GM10248 (cell line): ENCODE data around the gene LDLRAD3.

Experiments
- CTCF ChIA-PET: fragments of 300-600 bp; sonication (Branson Sonifier 250); formaldehyde crosslinking; extraction: SDS; loops from one replicate; lab custom pipeline; 2021; ENCODE audit warnings: antibody characterized with exemption; lab: Yijun Ruan, JAX
- POLR2A ChIA-PET: fragments of 350-650 bp; sonication (Branson Sonifier 250); formaldehyde crosslinking; extraction: SDS; loops from one replicate; lab custom pipeline; 2020; ENCODE audit warnings: antibody characterized with exemption; lab: Yijun Ruan, JAX
- DNase-seq: peaks from one replicate; pipeline ENCODE4 v3.0.0; 2012; ENCODE audit errors: extremely low spot score
- CTCF ChIP-seq: IDR thresholded peaks from 2 replicates; pipeline ENCODE4 v1.5.1; 2012; ENCODE audit warnings: mild to moderate bottlenecking, low read depth; ENCODE audit errors: extremely low read depth, missing control alignments, control extremely low read depth

LDLRAD3 gene

GRCh38 chr11:36048496-36049247, 104.8 kb downstream of the LDLRAD3 start:
- no peak for TF ChIP-seq CTCF
- ChIA-PET CTCF (no interaction called here), POLR2A (no interaction called here)
- no peak for DNase-seq

- CTCF ChIA-PET, result interaction anchor here (1.0 kb wide), 1 partner anchor 11 kb away, joined by 3 read pairs; no protein-coding TSS in a partner anchor
- TF ChIP-seq CTCF, result no peak
- POLR2A ChIA-PET, result no interaction called here
- no peak for DNase-seq
These were observed 107.6 kb downstream of the LDLRAD3 start for GRCh38 chr11:36051235-36052144.

- DNase-seq, result no peak
- POLR2A ChIA-PET, result no interaction called here
- CTCF ChIA-PET, result interaction anchor here (0.9 to 1.4 kb wide), 3 partner anchors 11 to 231 kb away, joined by 3 to 5 read pairs (median 3); no protein-coding TSS in a partner anchor
- no peak for TF ChIP-seq CTCF
These were observed 109.4 kb downstream of the LDLRAD3 start for GRCh38 chr11:36053281-36053680.

- POLR2A ChIA-PET, result no interaction called here
- CTCF ChIA-PET, result interaction anchor here (1.2 kb wide), 1 partner anchor 10 kb away, joined by 4 read pairs; no protein-coding TSS in a partner anchor
- no peak for TF ChIP-seq CTCF
- no peak for DNase-seq
These were observed 110.0 kb downstream of the LDLRAD3 start for GRCh38 chr11:36053862-36054261.

- no peak for TF ChIP-seq CTCF
- DNase-seq, result no peak
- ChIA-PET POLR2A (no interaction called here), CTCF (interaction anchor here (1.2 kb wide), 1 partner anchor 10 kb away, joined by 4 read pairs; no protein-coding TSS in a partner anchor)
These were observed 110.8 kb downstream of the LDLRAD3 start for GRCh38 chr11:36054628-36055027.

GRCh38 chr11:36056160-36056751, 112.4 kb downstream of the LDLRAD3 start:
- DNase-seq, result peak; percentile 20
- TF ChIP-seq CTCF, result peak; percentile 30
- CTCF ChIA-PET, result interaction anchor here (0.7 to 2.2 kb wide), 6 partner anchors 12 to 448 kb away, joined by 3 to 9 read pairs (median 4); no protein-coding TSS in a partner anchor
- POLR2A ChIA-PET, result no interaction called here
